ENCODE data around the gene GUCY2D. TPM values are rescaled to one million over a fixed set of nuclear protein-coding genes. Genes with fewer than 3 reads are reported as not detected.
A peak's percentile ranks its signal among the peaks of the same experiment; 100 is the strongest.

Gene GUCY2D
- total and polyA plus RNA-seq, 12 donors, result not detected

DNA sequence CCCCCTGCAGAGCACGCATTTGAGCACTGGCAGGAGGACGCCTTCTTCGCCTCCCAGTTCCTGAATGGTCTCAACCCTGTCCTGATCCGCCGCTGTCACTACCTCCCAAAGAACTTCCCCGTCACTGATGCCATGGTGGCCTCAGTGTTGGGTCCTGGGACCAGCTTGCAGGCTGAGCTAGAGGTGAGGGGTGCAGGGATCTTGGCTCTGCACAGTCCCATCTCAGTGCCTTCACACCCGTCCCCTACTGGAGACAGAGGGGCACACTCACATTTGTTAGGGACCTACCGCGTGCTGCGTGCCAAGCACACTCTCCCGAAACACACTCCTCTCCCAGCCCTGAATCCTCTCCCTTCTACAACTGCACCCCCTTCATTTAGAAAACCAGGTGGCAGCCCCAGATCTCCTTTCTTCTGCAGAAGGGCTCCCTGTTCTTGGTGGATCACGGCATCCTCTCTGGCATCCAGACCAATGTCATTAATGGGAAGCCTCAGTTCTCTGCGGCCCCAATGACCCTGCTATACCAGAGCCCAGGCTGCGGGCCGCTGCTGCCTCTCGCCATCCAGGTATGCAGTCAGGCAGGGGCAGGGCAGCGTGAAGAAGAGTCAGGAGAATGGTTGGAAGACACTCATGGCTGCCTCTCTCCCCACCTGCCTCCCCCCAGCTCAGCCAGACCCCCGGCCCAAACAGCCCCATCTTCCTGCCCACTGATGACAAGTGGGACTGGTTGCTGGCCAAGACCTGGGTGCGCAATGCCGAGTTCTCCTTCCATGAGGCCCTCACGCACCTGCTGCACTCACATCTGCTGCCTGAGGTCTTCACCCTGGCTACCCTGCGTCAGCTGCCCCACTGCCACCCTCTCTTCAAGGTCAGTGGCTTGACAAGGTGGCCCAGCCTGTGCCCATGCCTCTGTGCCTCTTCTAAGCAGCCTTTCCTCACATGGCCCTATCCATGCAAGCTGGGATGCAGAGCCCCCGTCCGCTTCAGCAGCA is 42.7 kb downstream of the GUCY2D start:
- H3K36me3 ChIP-seq (replicated peaks in 1 of 2), result no peaks in the 10 kb centered on the region
- H3K4me3 ChIP-seq, result no peak overlapping the region
- peaks cover 5% of the 10 kb centered on the region for H3K27me3 ChIP-seq
- H3K4me1 ChIP-seq (replicated peaks in 1 of 2), result no peaks in the 10 kb centered on the region
- 78 to 85% (median 82%) methylated on average over 17 to 24 of the region's 24 CpGs for WGBS, 4 donors
- H3K27ac ChIP-seq, result no peak overlapping the region
- DNase-seq, result peak in 1 of 7 donors; percentile 7
- no peaks in the 10 kb centered on the region for H3K9me3 ChIP-seq (replicated peaks in 1 of 3)
- TF ChIP-seq POLR2A (IDR thresholded peaks at IDR 0.05), result no peak
- TF ChIP-seq, protein P1, sequence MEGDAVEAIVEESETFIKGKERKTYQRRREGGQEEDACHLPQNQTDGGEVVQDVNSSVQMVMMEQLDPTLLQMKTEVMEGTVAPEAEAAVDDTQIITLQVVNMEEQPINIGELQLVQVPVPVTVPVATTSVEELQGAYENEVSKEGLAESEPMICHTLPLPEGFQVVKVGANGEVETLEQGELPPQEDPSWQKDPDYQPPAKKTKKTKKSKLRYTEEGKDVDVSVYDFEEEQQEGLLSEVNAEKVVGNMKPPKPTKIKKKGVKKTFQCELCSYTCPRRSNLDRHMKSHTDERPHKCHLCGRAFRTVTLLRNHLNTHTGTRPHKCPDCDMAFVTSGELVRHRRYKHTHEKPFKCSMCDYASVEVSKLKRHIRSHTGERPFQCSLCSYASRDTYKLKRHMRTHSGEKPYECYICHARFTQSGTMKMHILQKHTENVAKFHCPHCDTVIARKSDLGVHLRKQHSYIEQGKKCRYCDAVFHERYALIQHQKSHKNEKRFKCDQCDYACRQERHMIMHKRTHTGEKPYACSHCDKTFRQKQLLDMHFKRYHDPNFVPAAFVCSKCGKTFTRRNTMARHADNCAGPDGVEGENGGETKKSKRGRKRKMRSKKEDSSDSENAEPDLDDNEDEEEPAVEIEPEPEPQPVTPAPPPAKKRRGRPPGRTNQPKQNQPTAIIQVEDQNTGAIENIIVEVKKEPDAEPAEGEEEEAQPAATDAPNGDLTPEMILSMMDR (IDR thresholded peaks at IDR 0.05), result no peak
- intact Hi-C loops (cut with DNase I), result no loop called here

- 80 to 88% (median 84%) methylated on average over 9 to 11 of the region's 11 CpGs for WGBS, 4 donors
- intact Hi-C loops (cut with DNase I), result no loop called here
- peak in 1 of 7 donors; percentile 11 for DNase-seq
- no peak overlapping the region for H3K27ac ChIP-seq
- H3K36me3 ChIP-seq (replicated peaks in 1 of 2), result no peaks in the 10 kb centered on the region
- H3K27me3 ChIP-seq, result peaks cover 5% of the 10 kb centered on the region
- no peaks in the 10 kb centered on the region for H3K9me3 ChIP-seq (replicated peaks in 1 of 3)
- no peaks in the 10 kb centered on the region for H3K4me1 ChIP-seq (replicated peaks in 1 of 2)
- H3K4me3 ChIP-seq, result no peak overlapping the region
- no peak for TF ChIP-seq POLR2A (IDR thresholded peaks at IDR 0.05)
- TF ChIP-seq, protein P1 (IDR thresholded peaks at IDR 0.05), result no peak
Observed at GRCh38 chr17:8046306-8046928, 44.0 kb downstream of the GUCY2D start.

DNA sequence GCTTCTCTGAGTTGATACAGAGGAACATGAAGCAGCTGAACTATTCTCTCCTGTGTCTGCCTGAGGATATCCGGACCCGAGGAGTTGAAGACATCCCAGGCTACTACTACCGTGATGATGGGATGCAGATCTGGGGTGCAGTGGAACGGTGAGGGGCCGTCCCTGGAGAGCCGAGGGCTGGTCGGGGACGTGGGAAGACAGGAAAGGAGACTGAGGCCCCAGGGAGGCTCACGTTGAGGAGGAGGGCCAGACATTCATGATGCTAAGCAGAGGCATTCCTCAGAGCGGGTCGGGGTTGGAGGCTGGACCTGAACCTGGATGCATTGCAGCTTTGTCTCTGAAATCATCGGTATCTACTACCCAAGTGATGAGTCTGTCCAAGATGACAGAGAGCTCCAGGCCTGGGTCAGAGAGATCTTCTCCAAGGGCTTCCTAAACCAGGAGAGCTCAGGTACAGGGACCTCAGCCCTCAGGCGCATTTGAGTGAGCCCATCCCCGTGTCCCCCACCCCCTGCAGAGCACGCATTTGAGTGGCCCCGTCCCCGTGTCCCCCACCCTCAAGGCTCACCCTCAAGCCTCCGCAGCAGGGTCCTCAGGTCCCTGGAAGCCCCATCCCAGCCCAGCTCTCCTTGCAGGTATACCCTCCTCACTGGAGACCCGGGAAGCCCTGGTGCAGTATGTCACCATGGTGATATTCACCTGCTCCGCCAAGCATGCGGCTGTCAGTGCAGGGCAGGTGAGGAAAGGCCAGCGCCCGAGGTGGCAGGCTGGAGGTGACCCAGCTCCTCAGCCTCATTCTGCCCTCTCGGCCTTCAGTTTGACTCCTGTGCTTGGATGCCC is 44.7 kb downstream of the GUCY2D start:
- H3K4me1 ChIP-seq (replicated peaks in 1 of 2), result no peaks in the 10 kb centered on the region
- no peak overlapping the region for H3K27ac ChIP-seq
- no peaks in the 10 kb centered on the region for H3K36me3 ChIP-seq (replicated peaks in 1 of 2)
- intact Hi-C loops (cut with DNase I), result no loop called here
- WGBS, 4 donors, result 77 to 83% (median 81%) methylated on average over 15 to 24 of the region's 24 CpGs
- no peak overlapping the region for H3K4me3 ChIP-seq
- DNase-seq, result peak in 1 of 7 donors; percentile 10
- TF ChIP-seq, protein P1 (IDR thresholded peaks at IDR 0.05), result no peak
- no peak for TF ChIP-seq POLR2A (IDR thresholded peaks at IDR 0.05)
- H3K9me3 ChIP-seq (replicated peaks in 1 of 3), result no peaks in the 10 kb centered on the region
- peaks cover 5% of the 10 kb centered on the region for H3K27me3 ChIP-seq

- 70 to 90% (median 90%) methylated on average over 3 to 4 of the region's 4 CpGs for WGBS, 4 donors
- TF ChIP-seq, protein P1 (IDR thresholded peaks at IDR 0.05), result no peak
- no peak for TF ChIP-seq POLR2A (IDR thresholded peaks at IDR 0.05)
- H3K36me3 ChIP-seq (replicated peaks in 1 of 2), result no peaks in the 10 kb centered on the region
- H3K9me3 ChIP-seq (replicated peaks in 1 of 3), result no peaks in the 10 kb centered on the region
- H3K4me1 ChIP-seq (replicated peaks in 1 of 2), result no peaks in the 10 kb centered on the region
- DNase-seq, result no peak
- H3K4me3 ChIP-seq, result no peak overlapping the region
- H3K27me3 ChIP-seq, result peaks cover 5% of the 10 kb centered on the region
- intact Hi-C loops (cut with DNase I), result no loop called here
- no peak overlapping the region for H3K27ac ChIP-seq
Observed at GRCh38 chr17:8047769-8048110, 45.3 kb downstream of the GUCY2D start.
